Transverse colon (tissue), 3 donors: ENCODE results near the gene WWOX.

ENCODE experiments used
- EP300 ChIP-seq: sonication (generic); formaldehyde crosslinking; IDR thresholded peaks from one replicate; pipeline ENCODE4 v1.6.1; 2017; ENCODE audit warnings: antibody characterized with exemption, low read depth
- TF ChIP-seq, protein P1 (sequence below), 5 experiments: fragments of 200-600 bp in 3 of 5; fragments of 450-650 bp in 2 of 5; sonication (generic) in 3 of 5; IDR thresholded peaks; 1 replicate in 2 of 5; 2 replicates in 3 of 5; pipeline ENCODE4 v1.5.1; 2016 to 2017; ENCODE audit warnings: antibody characterized with exemption in 5 of 5, inconsistent platforms in 3 of 5, mild to moderate bottlenecking in 2 of 5, moderate library complexity in 1 of 5

DNA sequence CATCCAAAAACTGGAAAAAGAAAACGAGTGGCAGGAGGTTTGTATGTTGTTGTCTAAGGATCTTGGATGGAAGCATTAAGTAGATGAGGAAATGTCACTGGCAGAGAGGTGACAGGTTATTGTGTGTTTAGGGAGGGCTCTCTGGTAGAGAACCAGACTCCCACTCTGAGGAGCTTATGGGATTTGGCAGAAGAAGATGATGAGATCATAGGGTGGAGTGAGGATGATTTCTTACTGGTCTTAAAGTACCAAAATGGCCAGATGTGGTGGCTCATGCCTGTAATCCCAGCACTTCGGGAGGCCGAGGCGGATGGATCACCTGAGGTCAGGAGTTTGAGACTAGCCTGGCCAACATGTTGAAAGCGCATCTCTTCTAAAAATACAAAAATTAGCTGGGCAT, 9.0 kb downstream of the WWOX start:
- TF ChIP-seq EP300 = no peak
- TF ChIP-seq, protein P1, sequence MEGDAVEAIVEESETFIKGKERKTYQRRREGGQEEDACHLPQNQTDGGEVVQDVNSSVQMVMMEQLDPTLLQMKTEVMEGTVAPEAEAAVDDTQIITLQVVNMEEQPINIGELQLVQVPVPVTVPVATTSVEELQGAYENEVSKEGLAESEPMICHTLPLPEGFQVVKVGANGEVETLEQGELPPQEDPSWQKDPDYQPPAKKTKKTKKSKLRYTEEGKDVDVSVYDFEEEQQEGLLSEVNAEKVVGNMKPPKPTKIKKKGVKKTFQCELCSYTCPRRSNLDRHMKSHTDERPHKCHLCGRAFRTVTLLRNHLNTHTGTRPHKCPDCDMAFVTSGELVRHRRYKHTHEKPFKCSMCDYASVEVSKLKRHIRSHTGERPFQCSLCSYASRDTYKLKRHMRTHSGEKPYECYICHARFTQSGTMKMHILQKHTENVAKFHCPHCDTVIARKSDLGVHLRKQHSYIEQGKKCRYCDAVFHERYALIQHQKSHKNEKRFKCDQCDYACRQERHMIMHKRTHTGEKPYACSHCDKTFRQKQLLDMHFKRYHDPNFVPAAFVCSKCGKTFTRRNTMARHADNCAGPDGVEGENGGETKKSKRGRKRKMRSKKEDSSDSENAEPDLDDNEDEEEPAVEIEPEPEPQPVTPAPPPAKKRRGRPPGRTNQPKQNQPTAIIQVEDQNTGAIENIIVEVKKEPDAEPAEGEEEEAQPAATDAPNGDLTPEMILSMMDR (IDR thresholded peaks at IDR 0.05) = no peak
